ENCODE data around the gene NELL1. TPM values are rescaled to one million over a fixed set of nuclear protein-coding genes. Genes with fewer than 3 reads are reported as not detected.

NELL1 gene
- total RNA-seq, 1 experiment from 2014 or later, result 0.22 TPM

DNA sequence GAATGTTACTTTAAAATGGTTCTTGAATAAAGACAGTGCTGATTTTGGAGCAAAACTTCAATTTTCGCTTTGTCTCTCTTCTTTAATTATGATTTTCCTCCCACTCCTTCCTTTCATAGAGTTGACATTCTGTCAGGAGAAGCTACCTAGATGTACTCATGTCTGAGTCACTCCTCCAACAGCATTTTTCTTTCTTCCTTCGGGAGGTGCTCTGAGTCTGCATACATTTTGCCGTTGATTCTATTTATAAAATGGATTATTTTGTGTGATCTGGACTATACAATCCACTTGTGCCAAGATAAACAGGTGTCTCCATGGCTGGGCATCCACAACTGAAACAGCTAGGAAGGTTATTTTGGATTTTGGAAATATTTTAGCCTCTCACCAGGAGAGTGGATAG, 935.2 kb downstream of the NELL1 start:
- no peak for DNase-seq
- Histone ChIP-seq H3K4me2 (ENCODE audit: insufficient read depth, insufficient read length, low read length) (no peak overlapping the region), H3K18ac (ENCODE audit: insufficient read length, low read depth, low read length) (no peak overlapping the region), H3K23ac (ENCODE audit: insufficient read length, low read depth, low read length) (no peak overlapping the region), H4K91ac (ENCODE audit: insufficient read length, low read depth, low read length) (no peak overlapping the region), H2AFZ (ENCODE audit: low read length) (no peak overlapping the region), H3K9ac (ENCODE audit: extremely low read depth, insufficient read length, low read length) (no peak overlapping the region), H2BK5ac (ENCODE audit: insufficient read length, low read length) (no peak overlapping the region), H4K5ac (ENCODE audit: insufficient read length, low read depth, low read length) (no peak overlapping the region), H2AK5ac (ENCODE audit: insufficient read length, low read length) (no peak overlapping the region), H3K4me1 (ENCODE audit: insufficient read depth, low read length) (no peaks in the 10 kb centered on the region), H3T11ph (ENCODE audit: low read length) (no peak overlapping the region), H3K27ac (ENCODE audit: insufficient read length, low read depth, low read length) (no peak overlapping the region), H3K4ac (ENCODE audit: low read depth, low read length) (no peak overlapping the region), H2BK20ac (ENCODE audit: low read depth, low read length, poor library complexity, severe bottlenecking) (no peak overlapping the region), H3K56ac (ENCODE audit: insufficient read length, low read depth, low read length) (no peak overlapping the region), H3K79me2 (ENCODE audit: insufficient read depth, low read length) (no peaks in the 10 kb centered on the region), H2BK12ac (ENCODE audit: insufficient read length, low read depth, low read length) (no peak overlapping the region), H4K20me1 (ENCODE audit: control insufficient read depth, insufficient read depth, insufficient read length) (no peaks in the 10 kb centered on the region), H3K23me2 (ENCODE audit: insufficient read length, low read depth, low read length, poor library complexity, severe bottlenecking) (no peaks in the 10 kb centered on the region), H2BK120ac (ENCODE audit: low read depth, low read length, poor library complexity, severe bottlenecking) (no peak overlapping the region), H3K14ac (ENCODE audit: insufficient read depth, low read length) (no peak overlapping the region), H3K79me1 (ENCODE audit: insufficient read depth, low read depth, low read length, poor library complexity, severe bottlenecking) (no peaks in the 10 kb centered on the region), H4K8ac (replicated peaks; ENCODE audit: insufficient read length, low read depth, low read length) (no peak overlapping the region), H3K27me3 (ENCODE audit: insufficient read depth, low read length) (no peaks in the 10 kb centered on the region), H3K9me3 (ENCODE audit: control insufficient read depth, low read depth, low read length) (no peaks in the 10 kb centered on the region), H2BK15ac (ENCODE audit: low read depth, low read length) (no peak overlapping the region)
- H3K27ac Mint-ChIP-seq, result no peak overlapping the region
- H3K4me3 Mint-ChIP-seq, result no peak overlapping the region
- no peaks in the 10 kb centered on the region for H3K27me3 Mint-ChIP-seq (ENCODE audit: low read depth)
- H3K9me3 Mint-ChIP-seq, result no peaks in the 10 kb centered on the region; a peak in 1 of 5 replicates
- no CpG with 5 or more reads among the region's 3 CpGs for WGBS (ENCODE audit: extremely low coverage, insufficient read length, low lambda C conversion rate)
- no peaks in the 10 kb centered on the region for H3K4me1 Mint-ChIP-seq
- TF ChIP-seq, protein P1, sequence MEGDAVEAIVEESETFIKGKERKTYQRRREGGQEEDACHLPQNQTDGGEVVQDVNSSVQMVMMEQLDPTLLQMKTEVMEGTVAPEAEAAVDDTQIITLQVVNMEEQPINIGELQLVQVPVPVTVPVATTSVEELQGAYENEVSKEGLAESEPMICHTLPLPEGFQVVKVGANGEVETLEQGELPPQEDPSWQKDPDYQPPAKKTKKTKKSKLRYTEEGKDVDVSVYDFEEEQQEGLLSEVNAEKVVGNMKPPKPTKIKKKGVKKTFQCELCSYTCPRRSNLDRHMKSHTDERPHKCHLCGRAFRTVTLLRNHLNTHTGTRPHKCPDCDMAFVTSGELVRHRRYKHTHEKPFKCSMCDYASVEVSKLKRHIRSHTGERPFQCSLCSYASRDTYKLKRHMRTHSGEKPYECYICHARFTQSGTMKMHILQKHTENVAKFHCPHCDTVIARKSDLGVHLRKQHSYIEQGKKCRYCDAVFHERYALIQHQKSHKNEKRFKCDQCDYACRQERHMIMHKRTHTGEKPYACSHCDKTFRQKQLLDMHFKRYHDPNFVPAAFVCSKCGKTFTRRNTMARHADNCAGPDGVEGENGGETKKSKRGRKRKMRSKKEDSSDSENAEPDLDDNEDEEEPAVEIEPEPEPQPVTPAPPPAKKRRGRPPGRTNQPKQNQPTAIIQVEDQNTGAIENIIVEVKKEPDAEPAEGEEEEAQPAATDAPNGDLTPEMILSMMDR (conservative IDR thresholded peaks at IDR 0.05), result no peak
- H3K36me3 Mint-ChIP-seq (ENCODE audit: insufficient read depth in 1 of 3, low read depth in 3 of 3), result no peaks in the 10 kb centered on the region

Data from H9 (cell line).